Mucosa of descending colon (tissue), 3 donors: ENCODE results near the gene SLC16A13. TPM values are rescaled to one million over a fixed set of nuclear protein-coding genes. Genes with fewer than 3 reads are reported as not detected.

Experiments
- total RNA-seq, 3 donors: library from RNA; stranded (reverse); fragmentation: NEBNext Ultra II Directional in 2 of 3; extraction: Animal tissue kit (Norgen Biotek cat#: 25700) in 2 of 3; gene quantifications; one replicate each; pipeline versions ENCODE4 v1.2.1 to v1.2.4, GENCODE V29; 2021 to 2023
- donor health status: DM: no; HTN: no; CAD: no; lungs with moderate emphysema.
- donor health status: DM: no; HTN: no; CAD: no.
- donor health status: DM: no; HTN: yes; CAD: no.

The SLC16A13 gene
- total RNA-seq, 3 donors from 2014 or later: 3.8 to 7.3 (median 6.6) TPM

Other genes with a start within 250 kb of the SLC16A13 start
- not detected for gene TEKT1, start 204.3 kb upstream of the SLC16A13 start, total RNA-seq
- gene ALOX12, start 40.0 kb upstream of the SLC16A13 start, total RNA-seq: under 1 TPM in 2 of 3 donors, not detected in 1; 0.25 to 0.26 TPM
- 100 to 1,000 TPM; 169 to 201 (median 185) TPM for gene RNASEK, start 23.4 kb upstream of the SLC16A13 start, total RNA-seq
- gene BCL6B, start 13.0 kb upstream of the SLC16A13 start, total RNA-seq: 1 to 10 TPM; 2.5 to 9.2 (median 2.8) TPM
- 1 to 10 TPM in 2 of 3 donors, under 1 TPM in 1; 0.55 to 1.7 (median 1.3) TPM for gene SLC16A11, start 8.1 kb downstream of the SLC16A13 start, total RNA-seq
- gene CLEC10A, start 44.2 kb downstream of the SLC16A13 start, total RNA-seq: 10 to 100 TPM in 1 of 3 donors, 1 to 10 TPM in 2; 3.1 to 15.1 (median 8.9) TPM
- gene ASGR2, start 78.8 kb downstream of the SLC16A13 start, total RNA-seq: under 1 TPM in 1 of 3 donors, not detected in 2; 0.96 TPM
- gene ASGR1, start 143.4 kb downstream of the SLC16A13 start, total RNA-seq: 1 to 10 TPM in 2 of 3 donors, under 1 TPM in 1; 0.35 to 1.6 (median 1.2) TPM
- 10 to 100 TPM in 1 of 3 donors, 1 to 10 TPM in 2; 4.1 to 34.5 (median 6.6) TPM for gene DLG4, start 183.8 kb downstream of the SLC16A13 start, total RNA-seq
- gene ACADVL, start 183.9 kb downstream of the SLC16A13 start, total RNA-seq: 1,000 to 10,000 TPM in 1 of 3 donors, 100 to 1,000 TPM in 2; 729 to 1,007 (median 804) TPM
- gene DVL2, start 198.5 kb downstream of the SLC16A13 start, total RNA-seq: 10 to 100 TPM; 33.4 to 52.0 (median 36.0) TPM
- gene PHF23, start 203.4 kb downstream of the SLC16A13 start, total RNA-seq: 10 to 100 TPM; 36.0 to 49.8 (median 36.8) TPM
- gene GABARAP, start 206.4 kb downstream of the SLC16A13 start, total RNA-seq: 100 to 1,000 TPM; 424 to 499 (median 484) TPM
- gene CTDNEP1, start 215.7 kb downstream of the SLC16A13 start, total RNA-seq: 100 to 1,000 TPM; 117 to 123 (median 117) TPM
- 10 to 100 TPM; 34.9 to 45.6 (median 42.2) TPM for gene ELP5, start 216.2 kb downstream of the SLC16A13 start, total RNA-seq
- gene CLDN7, start 226.5 kb downstream of the SLC16A13 start, total RNA-seq: 1,000 to 10,000 TPM in 1 of 3 donors, 100 to 1,000 TPM in 2; 586 to 1,244 (median 934) TPM
- gene SLC2A4, start 245.7 kb downstream of the SLC16A13 start, total RNA-seq: 10 to 100 TPM in 1 of 3 donors, 1 to 10 TPM in 2; 5.3 to 78.2 (median 6.1) TPM